Stomach smooth muscle (tissue), 2 donors: ENCODE measurements around the gene MAP3K13.
"Not testable (repeated sequence)": the region's sequence is repeated elsewhere in the genome, so short reads cannot be mapped to it uniquely, and the experiment has no call there.

Experiments
- H3K27ac ChIP-seq: one replicate; pipeline ENCODE4 v1.7.0; 2013; ENCODE audit warnings: mild to moderate bottlenecking, low read length, inconsistent platforms
- H3K27me3 ChIP-seq, 2 donors: one replicate each; pipeline ENCODE4 v1.7.0; 2013; ENCODE audit warnings: low read length in 2 of 2; ENCODE audit not compliant: insufficient read depth in 2 of 2, control insufficient read depth in 1 of 2
- H3K36me3 ChIP-seq, 2 donors: one replicate each; pipeline ENCODE4 v1.7.0; 2013; ENCODE audit warnings: low read length in 2 of 2; ENCODE audit not compliant: control insufficient read depth in 2 of 2, insufficient read depth in 2 of 2
- H3K4me1 ChIP-seq: one replicate; pipeline ENCODE4 v1.7.0; 2013; ENCODE audit warnings: low read length; ENCODE audit not compliant: control insufficient read depth, insufficient read depth
- H3K4me3 ChIP-seq, 2 donors: one replicate each; pipeline ENCODE4 v1.7.0; 2013; ENCODE audit warnings: low read length in 2 of 2
- H3K9ac ChIP-seq, 2 donors: one replicate each; pipeline ENCODE4 v1.7.0; 2013; ENCODE audit warnings: low read length in 2 of 2, mild to moderate bottlenecking in 1 of 2
- H3K9me3 ChIP-seq, 2 donors: one replicate each; pipeline ENCODE4 v1.7.0; 2013; ENCODE audit warnings: low read length in 2 of 2; ENCODE audit not compliant: control insufficient read depth in 2 of 2
- donor health status: healthy.
- donor health status: Pancreatic carcinoma.

The MAP3K13 gene

DNA sequence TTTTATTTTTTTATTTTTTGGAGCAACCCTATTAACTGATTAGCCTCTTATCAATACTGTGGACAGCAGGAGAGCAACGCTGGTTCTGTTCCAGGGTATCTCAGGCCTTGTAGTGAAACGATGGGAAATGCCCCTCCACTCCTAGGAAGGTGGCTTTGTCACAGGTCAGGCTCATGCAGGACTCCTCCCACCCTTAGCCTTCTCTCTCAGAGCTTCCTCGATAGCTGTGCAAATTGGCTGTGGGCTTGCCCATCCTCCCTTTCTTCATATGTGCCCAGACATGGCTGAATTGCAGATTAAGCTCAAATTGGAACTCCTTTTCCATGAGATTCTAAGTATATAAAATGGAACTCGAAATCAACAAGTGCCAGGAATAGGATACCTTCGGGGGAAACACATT, 97.4 kb downstream of the MAP3K13 start:
- no peaks in the 10 kb centered on the region for H3K27me3 ChIP-seq
- H3K9ac ChIP-seq, result no peak overlapping the region
- no peak overlapping the region for H3K27ac ChIP-seq
- no peaks in the 10 kb centered on the region for H3K4me1 ChIP-seq
- peaks cover 0 to 6% of the 10 kb centered on the region in 2 donors for H3K36me3 ChIP-seq
- H3K4me3 ChIP-seq, result no peak overlapping the region
- H3K9me3 ChIP-seq, result no peaks in the 10 kb centered on the region

DNA sequence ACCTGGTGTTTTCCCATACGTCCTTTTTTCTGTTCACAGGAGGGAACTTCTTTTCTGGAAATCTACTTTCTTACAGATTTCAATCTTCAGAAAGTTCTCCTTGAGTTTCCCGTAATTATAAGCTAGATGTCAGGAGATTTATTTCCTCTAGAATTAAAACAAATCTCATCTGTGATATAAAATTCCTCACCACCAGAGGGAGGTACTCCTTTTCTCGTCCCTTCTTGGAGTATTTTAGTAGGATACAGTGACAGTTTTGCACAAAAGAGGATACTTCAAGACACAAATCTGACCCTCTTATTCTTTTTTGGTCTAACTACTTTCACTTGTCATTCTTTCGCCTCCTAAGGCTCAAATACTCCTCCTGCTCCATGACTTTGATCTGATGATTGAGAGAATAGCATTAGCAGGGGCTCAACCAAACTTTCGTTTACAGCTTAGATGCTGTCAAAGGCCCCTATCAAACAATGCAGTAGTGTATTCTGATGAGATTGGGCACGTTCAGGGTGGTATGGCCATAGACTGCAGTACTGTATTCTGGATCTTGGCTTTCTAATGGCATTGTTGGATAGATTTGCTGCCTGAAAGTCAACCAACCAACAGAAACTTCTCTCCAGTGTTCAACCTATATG, 97.9 kb downstream of the MAP3K13 start:
- Histone ChIP-seq H3K27me3 (no peaks in the 10 kb centered on the region), H3K9ac (no peak overlapping the region), H3K9me3 (no peaks in the 10 kb centered on the region), H3K36me3 (peaks cover 2 to 8% of the 10 kb centered on the region in 2 donors), H3K4me3 (no peak overlapping the region), H3K27ac (no peak overlapping the region), H3K4me1 (no peaks in the 10 kb centered on the region)

DNA sequence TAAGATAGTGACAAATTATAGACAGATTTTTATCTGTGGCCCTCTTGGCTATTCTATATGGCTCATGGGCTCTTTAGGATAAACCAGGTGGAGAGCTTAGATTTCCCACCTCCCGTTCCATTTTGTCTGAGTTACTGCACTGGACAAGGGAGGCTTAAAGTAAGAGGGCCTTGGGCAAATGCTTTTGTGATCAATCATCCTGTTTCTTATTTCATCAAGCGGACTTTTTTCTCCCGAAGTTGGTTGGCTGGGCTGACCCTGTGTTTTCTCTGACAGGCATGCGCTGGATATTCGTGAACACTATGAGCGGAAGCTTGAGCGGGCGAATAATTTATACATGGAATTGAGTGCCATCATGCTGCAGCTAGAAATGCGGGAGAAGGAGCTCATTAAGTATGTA, 102.5 kb downstream of the MAP3K13 start:
- Histone ChIP-seq H3K9ac (no peak overlapping the region), H3K9me3 (no peaks in the 10 kb centered on the region), H3K27ac (no peak overlapping the region), H3K27me3 (no peaks in the 10 kb centered on the region), H3K4me1 (no peaks in the 10 kb centered on the region), H3K4me3 (no peak overlapping the region), H3K36me3 (peaks cover 18 to 28% of the 10 kb centered on the region in 2 donors)

DNA sequence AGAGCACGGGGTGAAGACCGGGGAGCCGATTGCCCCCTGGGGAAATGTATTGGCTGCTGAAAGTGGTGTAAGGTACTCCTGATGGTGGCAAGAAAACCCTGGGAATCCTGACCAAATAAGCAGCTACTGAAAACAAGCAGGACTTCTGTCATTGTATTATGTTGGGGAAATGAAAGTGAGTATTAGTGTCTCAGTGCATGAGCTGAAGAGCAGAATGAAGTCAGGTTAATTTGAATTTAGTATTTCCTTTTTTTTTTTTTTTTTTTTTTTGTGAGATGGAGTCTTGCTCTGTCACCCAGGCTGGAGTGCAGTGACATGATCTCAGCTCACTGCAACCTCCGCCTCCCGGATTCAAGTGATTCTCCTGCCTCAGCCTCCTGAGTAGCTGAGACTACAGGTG, 103.2 kb downstream of the MAP3K13 start:
- H3K27ac ChIP-seq, H3K9me3 ChIP-seq, H3K27me3 ChIP-seq, H3K4me1 ChIP-seq, H3K9ac ChIP-seq, H3K4me3 ChIP-seq: not testable (repeated sequence)
- H3K36me3 ChIP-seq, result peaks cover 19 to 28% of the 10 kb centered on the region in 2 donors

DNA sequence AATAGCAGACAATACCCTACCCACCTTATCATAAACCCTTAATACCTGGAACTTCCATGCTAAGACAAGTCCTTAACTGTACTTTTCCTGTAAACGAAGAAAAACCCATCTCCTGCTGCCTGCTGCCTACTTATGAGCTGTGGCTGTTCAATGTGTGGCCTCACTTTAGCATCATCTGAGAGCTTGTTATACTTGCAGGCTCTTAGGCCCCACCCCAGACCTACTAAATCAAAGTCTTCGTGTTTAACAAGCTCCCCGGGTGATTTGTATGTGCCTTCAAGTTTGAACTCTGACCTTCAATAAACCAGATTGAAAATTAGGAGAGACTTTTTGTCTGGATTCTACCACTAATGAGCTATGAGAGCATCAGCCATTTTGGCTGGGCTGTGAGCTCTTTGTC, 106.6 kb downstream of the MAP3K13 start:
- no peaks in the 10 kb centered on the region for H3K9me3 ChIP-seq
- H3K36me3 ChIP-seq, result peaks cover 27 to 37% of the 10 kb centered on the region in 2 donors
- H3K27me3 ChIP-seq, result no peaks in the 10 kb centered on the region
- no peaks in the 10 kb centered on the region for H3K4me1 ChIP-seq
- H3K27ac ChIP-seq, result no peak overlapping the region
- H3K9ac ChIP-seq, result no peak overlapping the region
- no peak overlapping the region for H3K4me3 ChIP-seq

DNA sequence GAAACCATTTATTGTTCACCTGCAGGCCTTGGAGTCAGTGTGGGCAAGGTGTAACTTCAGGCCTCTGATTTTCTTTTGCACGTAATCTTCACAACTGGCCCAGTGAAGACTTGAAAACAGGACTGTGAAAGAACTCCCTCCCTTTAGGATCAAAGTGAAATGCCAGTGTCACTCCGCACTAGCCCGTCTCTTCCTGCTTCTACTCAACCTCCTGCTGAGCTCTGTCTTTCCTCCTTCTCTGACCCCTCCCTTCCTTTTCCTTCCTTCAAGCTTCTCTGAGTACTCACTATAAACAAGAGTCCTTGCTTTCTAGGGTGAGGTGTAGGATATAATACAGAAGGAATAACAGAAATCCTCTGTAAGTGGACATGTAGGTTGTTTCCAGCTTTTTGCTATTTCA, 107.4 kb downstream of the MAP3K13 start:
- Histone ChIP-seq H3K36me3 (peaks cover 29 to 32% of the 10 kb centered on the region in 2 donors), H3K4me1 (no peaks in the 10 kb centered on the region), H3K27me3 (no peaks in the 10 kb centered on the region), H3K9ac (no peak overlapping the region), H3K27ac (no peak overlapping the region), H3K9me3 (no peaks in the 10 kb centered on the region), H3K4me3 (no peak overlapping the region)

DNA sequence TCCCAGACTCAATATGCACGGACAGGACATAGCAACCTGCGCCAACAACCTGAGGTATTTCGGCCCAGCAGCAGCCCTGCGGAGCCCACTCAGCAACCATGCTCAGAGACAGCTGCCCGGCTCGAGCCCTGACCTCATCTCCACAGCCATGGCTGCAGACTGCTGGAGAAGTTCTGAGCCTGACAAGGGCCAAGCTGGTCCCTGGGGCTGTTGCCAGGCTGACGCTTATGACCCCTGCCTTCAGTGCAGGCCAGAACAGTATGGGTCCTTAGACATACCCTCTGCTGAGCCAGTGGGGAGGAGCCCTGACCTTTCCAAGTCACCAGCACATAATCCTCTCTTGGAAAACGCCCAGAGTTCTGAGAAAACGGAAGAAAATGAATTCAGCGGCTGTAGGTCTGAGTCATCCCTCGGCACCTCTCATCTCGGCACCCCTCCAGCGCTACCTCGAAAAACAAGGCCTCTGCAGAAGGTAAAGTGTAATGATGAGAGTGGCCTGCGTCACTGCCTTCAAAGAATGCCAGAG, 110.4 kb downstream of the MAP3K13 start:
- Histone ChIP-seq H3K27me3 (no peaks in the 10 kb centered on the region), H3K27ac (no peak overlapping the region), H3K9me3 (no peaks in the 10 kb centered on the region), H3K9ac (no peak overlapping the region), H3K4me3 (no peak overlapping the region), H3K36me3 (peaks cover 20% of the 10 kb centered on the region in 2 donors), H3K4me1 (no peaks in the 10 kb centered on the region)

DNA sequence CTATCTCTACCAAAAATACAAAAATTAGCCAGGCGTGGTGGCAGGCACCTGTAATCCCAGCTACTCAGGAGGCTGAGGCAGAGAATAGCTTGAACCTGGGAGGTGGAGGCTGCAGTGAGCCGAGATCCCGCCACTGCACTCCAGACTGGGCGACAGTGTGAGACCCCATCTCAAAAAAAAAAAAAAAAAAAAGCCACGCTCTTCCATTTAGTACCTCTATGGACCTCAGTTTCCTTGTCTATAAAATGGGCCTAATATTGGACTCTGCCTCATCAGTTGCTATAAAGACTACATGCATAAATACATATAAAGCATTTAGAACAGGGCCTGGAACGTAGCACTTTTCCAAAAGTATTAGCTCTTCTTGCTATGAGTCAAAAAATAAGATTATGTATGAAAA, 112.0 kb downstream of the MAP3K13 start:
- H3K4me1 ChIP-seq, H3K9me3 ChIP-seq, H3K4me3 ChIP-seq, H3K27me3 ChIP-seq, H3K27ac ChIP-seq, H3K9ac ChIP-seq: not testable (repeated sequence)
- H3K36me3 ChIP-seq, result peaks cover 17 to 23% of the 10 kb centered on the region in 2 donors

DNA sequence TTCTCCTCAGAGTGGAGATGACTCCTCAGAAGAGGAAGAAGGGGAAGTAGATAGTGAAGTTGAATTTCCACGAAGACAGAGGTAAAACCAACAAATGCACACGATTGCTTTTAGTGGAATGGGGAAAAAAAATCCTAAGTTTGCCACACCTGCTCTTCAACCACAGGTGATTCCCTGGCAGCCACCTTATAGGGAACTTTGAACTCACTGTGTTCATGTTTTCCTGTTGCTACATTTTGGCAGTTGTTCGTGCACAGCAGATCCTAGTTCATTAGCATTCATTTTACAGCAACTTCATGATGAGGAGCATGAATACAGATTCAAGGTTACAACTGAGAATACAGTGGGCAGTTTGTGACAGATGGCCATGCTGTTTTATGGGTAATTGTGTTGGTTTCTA, 114.4 kb downstream of the MAP3K13 start:
- H3K36me3 ChIP-seq, result peaks cover 29 to 30% of the 10 kb centered on the region in 2 donors
- H3K4me3 ChIP-seq, result no peak overlapping the region
- no peaks in the 10 kb centered on the region for H3K27me3 ChIP-seq
- no peaks in the 10 kb centered on the region for H3K4me1 ChIP-seq
- H3K9me3 ChIP-seq, result no peaks in the 10 kb centered on the region
- no peak overlapping the region for H3K27ac ChIP-seq
- H3K9ac ChIP-seq, result no peak overlapping the region

DNA sequence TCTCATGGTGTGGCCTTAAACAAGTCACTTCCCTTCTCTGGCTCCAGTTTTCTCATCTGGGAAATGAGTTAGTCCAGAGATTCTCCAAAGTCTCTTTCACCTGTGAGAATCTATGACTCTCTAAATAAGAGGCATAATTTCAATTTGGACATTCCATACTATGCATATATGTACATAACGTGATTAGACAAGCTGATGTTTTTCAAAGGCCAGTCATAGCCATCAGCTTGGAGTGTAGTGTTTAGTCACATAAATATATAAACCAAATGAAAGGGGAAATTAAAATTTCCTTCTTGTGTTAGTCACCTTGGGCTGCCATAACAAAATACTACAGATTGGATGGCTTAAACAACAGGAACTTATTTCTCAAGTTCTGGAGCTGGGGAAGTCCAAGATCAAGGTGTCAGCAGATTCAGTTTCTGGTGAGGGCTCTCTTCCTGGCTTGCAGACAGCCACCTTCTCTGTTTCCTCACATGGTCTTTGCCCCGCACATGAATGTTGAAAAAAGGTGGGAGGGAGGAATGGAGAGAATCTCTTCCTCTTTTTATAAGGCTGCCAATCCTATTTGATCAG, 116.5 kb downstream of the MAP3K13 start:
- no peaks in the 10 kb centered on the region for H3K27me3 ChIP-seq

DNA sequence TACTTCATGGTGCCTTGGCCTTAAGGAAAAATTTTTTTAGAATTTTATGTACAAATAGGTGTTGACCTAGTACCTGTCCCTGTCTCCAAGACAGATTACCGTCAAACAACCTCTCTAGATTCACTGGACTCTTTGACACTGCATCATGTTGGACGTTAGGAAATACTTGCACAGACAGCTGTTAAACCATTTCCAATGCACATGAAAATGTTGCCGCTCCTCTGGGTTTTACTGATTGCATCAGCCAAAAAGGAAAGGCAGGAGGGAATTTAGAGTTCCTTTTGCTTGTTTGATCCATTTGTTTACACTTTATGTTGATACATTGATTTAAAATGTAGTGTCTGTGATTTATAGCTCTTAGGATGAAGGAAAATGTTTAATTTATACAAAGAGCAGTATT, 121.4 kb downstream of the MAP3K13 start:
- Histone ChIP-seq H3K36me3 (peaks cover 42 to 44% of the 10 kb centered on the region in 2 donors), H3K27ac (no peak overlapping the region), H3K27me3 (no peaks in the 10 kb centered on the region), H3K9ac (no peak overlapping the region), H3K4me1 (no peaks in the 10 kb centered on the region), H3K9me3 (no peaks in the 10 kb centered on the region), H3K4me3 (no peak overlapping the region)

More for the DNA sequence above, 116.5 kb downstream of the MAP3K13 start:
- H3K9me3 ChIP-seq, result no peaks in the 10 kb centered on the region
- H3K27ac ChIP-seq, result no peak overlapping the region
- H3K4me1 ChIP-seq, result no peaks in the 10 kb centered on the region
- H3K9ac ChIP-seq, result no peak overlapping the region
- no peak overlapping the region for H3K4me3 ChIP-seq
- H3K36me3 ChIP-seq, result peaks cover 28 to 29% of the 10 kb centered on the region in 2 donors
